Right kidney (tissue), 9 donors: ENCODE measurements around the gene ZNF761.
A peak's percentile ranks its signal among the peaks of the same experiment; 100 is the strongest.
"Not testable (repeated sequence)": the region's sequence is repeated elsewhere in the genome, so short reads cannot be mapped to it uniquely, and the experiment has no call there.

Source experiments
- DNase-seq: peaks from one replicate; pipeline ENCODE4 v3.0.0-alpha.2; 2016
- long read RNA-seq, 8 donors: transcript quantifications; one replicate each; lab custom pipeline, GENCODE V29; 2026

ZNF761 gene
- long read RNA-seq, donor 1, result 0 reads
- long read RNA-seq, donor 2, result 0 reads
- long read RNA-seq, donor 3, result 0 reads
- long read RNA-seq, donor 4, result 0 reads
- long read RNA-seq, donor 5, result 0 reads
- long read RNA-seq, donor 6, result 0 reads
- long read RNA-seq, donor 7, full-length matches to known transcripts, result 1 of 1 reads
- long read RNA-seq, donor 7, partial matches to known transcripts, result 0 of 1 reads
- long read RNA-seq, donor 7, other reads (novel, unspliced or antisense), result 0 of 1 reads
- long read RNA-seq, donor 8, full-length matches to known transcripts, result 1 of 1 reads
- long read RNA-seq, donor 8, partial matches to known transcripts, result 0 of 1 reads
- long read RNA-seq, donor 8, other reads (novel, unspliced or antisense), result 0 of 1 reads

DNA sequence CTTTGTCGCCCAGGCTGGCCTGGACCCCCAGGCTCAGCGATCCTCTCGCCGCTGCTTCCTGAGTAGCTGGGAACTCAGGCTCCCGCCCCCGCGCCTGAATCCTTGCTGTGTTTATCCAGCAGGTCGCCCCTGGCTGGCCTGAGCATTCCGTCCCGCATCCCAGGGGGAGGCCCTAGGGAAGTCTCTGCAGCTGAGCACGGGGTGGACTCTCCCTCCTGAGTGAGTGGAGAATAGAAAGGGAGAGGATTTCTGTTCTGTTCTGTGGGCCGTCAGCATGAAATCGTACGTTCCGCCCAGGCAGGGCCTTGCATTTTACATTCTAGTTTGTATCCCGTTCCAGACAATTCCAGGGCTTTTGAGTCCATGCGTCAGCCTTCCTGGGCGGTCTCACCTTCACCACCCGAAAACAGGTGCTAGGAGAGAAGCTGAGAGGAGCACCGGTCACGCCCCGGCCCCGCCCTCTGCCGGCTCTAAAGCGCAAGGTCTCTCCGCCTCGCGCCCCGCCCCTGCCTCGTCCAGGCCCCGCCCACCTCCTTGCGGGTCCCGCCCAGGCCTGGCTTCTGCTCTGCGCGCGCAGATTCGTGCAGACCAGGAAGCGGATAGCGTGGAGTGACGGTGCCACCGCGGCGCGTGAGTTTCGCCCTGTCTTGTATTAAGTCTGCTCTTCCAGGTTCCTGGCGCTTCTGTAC is at the start of gene ZNF761:
TSS of gene ZNF761 (plus strand) at position 586 of the 689 bp plus-strand sequence. CDS start 15,285 bp downstream, outside the sequence.
- DNase-seq, result peak; percentile 89

GRCh38 chr19:53388168-53388567 is 43.6 kb upstream of the ZNF761 start:
- DNase-seq, result no peak

DNA sequence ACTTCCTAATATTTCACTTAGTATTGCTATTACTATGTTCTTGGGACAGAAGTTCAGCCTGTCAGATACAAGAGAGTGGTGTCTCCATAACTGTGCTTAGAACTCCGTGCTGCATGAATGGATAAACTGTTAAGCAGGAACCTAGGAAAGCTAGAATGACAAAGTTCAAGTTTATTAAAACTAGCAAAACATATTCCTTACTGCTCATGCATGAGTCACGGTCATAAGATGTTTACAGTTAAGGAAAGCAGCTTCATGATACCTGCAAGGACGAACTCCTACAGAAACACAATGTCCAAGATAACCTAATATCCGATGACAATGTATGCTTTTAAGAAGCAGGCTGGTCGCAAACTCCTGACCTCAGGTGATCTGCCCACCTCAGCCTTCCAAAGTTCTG is 42.9 kb upstream of the ZNF761 start:
- no peak for DNase-seq

DNA sequence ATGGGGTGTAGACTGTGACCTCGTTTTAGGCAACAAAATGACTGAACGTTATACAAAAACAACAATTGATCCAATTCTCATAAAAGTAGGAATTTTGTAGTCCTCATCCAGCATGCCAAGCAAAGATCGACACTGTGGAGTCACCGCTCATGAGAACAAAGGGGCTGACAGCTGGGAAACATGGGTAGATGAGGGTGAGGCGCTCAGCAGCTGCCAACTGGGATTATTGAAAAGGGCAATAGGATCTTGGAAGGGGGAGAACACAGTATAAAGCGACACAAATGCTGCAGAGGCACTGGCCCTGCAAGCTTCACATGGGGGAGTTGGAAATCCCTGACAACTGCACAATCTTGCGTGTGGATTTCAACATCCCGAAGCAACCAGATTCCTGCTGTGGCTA is 42.2 kb upstream of the ZNF761 start:
- DNase-seq, result peak; percentile 25

- DNase-seq, result no peak
These were observed 41.8 kb upstream of the ZNF761 start for GRCh38 chr19:53389978-53390377.

DNA sequence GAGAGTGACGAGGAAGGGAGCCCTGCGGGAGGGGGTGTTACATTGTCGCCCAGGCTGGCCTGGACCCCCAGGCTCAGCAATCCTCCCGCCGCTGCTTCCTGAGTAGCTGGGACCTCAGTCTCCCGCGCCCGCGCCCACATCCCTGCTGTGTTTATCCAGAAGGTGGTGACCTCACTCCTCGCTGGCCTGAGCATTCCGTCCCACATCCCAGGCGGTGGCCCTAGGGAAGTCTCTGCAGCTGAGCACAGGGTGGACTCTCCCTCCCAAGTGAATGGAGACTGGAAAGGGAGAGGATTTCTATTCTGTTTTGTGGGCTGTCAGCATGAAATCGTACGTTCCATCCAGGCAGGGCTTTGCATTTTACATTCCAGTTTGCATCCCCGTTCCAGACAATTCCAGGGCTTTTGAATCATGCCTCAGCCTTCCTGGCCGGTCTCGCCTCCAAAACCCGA is 37.2 kb upstream of the ZNF761 start:
- peak; percentile 87 for DNase-seq

GRCh38 chr19:53394974-53395839 is 36.6 kb upstream of the ZNF761 start, which contains the start of gene ZNF765:
TSS of gene ZNF765 (plus strand) at chr19:53395149. CDS start at chr19:53398016, 2,867 bp downstream.
- peak; percentile 83 for DNase-seq

- not testable (repeated sequence) for DNase-seq
These were observed 35.8 kb upstream of the ZNF761 start for GRCh38 chr19:53395840-53396524.

- no peak for DNase-seq
These were observed 35.3 kb upstream of the ZNF761 start for GRCh38 chr19:53396525-53396868.

DNA sequence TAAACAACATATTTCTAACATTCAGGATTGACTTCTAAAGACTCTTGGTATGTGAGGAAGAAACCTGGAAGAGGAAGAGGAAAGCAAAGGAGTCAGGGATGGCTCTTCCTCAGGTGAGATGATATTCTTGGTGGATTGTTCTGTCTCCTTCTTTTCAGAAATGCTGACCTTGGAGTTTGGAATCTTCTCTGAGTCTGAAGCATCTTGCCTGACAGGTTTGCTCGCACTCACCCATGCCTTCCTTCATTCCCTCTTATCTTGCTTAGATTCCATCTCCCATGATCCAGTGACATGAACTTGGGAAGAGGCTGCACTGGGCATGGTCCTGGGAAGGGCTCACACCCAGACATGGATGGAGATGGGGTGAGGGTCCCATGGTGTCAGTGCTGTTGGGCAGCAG is 33.9 kb upstream of the ZNF761 start:
- DNase-seq, result not testable (repeated sequence)

DNA sequence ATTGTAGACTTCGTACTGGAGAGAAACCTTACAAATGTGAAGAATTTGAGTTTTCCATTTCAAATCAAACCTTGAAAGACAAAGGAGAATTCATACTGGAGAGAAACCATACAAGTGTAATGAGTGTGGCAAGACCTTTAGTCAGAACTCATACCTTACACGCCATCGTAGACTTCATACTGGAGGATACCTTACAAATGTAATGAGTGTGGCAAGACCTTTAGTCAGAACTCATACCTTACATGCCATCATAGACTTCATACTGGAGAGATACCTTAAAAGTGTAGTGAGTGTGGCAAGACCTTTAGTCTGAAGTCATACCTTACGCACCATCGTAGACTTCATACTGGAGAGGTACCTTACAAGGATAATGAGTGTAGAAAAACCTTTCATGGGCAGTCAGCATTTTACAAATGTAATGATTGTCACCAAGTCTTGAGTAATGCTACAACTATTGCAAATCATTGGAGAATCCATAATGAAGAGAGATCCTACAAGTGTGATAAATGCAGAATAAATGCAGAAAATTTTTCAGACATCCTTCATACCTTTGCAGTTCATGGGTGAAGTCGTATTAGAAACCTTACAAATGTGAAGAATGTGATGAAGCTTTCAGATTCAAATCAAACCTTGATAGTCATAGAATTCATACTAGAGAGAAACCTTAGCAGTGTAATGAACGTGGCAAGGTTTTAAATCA is 22.1 kb upstream of the ZNF761 start:
- DNase-seq, result no peak

DNA sequence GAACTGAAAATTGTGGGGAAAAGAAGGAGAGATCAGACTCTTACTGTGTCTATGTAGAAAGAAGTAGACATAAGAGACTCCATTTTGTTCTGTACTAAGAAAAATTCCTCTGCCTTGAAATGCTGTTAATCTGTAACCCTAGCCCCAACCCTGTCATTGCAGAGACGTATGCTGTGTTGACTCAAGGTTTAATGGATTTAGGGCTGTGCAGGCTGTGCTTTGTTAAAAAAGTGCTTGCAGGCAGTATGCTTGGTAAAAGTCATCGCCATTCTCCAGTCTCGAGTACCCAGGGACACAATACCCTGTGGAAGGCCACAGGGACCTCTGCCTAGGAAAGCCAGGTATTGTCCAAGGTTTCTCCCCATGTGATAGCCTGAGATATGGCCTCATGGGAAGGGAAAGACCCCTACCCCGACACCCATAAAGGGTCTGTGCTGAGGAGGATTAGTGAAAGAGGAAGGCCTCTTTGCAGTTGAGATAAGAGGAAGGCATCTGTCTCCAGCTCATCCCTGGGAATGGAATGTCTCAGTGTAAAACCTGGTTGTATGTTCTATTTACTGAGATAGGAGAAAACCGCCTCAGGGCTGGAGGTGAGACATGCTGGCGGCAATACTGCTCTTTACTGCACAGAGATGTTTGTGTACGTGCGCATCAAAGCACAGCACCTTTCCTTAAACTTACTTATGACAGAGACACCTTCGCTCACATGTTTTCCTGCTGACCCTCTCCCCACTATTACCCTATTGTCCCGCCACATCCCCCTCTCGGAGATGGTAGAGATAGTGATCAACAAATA is 11.1 kb upstream of the ZNF761 start:
- not testable (repeated sequence) for DNase-seq

GRCh38 chr19:53422551-53422950 is 9.2 kb upstream of the ZNF761 start:
- no peak for DNase-seq

- DNase-seq, result not testable (repeated sequence)
These were observed 8.7 kb upstream of the ZNF761 start for GRCh38 chr19:53423074-53423473.

- peak; percentile 26 for DNase-seq
These were observed 8.1 kb upstream of the ZNF761 start for GRCh38 chr19:53423680-53424079.

DNA sequence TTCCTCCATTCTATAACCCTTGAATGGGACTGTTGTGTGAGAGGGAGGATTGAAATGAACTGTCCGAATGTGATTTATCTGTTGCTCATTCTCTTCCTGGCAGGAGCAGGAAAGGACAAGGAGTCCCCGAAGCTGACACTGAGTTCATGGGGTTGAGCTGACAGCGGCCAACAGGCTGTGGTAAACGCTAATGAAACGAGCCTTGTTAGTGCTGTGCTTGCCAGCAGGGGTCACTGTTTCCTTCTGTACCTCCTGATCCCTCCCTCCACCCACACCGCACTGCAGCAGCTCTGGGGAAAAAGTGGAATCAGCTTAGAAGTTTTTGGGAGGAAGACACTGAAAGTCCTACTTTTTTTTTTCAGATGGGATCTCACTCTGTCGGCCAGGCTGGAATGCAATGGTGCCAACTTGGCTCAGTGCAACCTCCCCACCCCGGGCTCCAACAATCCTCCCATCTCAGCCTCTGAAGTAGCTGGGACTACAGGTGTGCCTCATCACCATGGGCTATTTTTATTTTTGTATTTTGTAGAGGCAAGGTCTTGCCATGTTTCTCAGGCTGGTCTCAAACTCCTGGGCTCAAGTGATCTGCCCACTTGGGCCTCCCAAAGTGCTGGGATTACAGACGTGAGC is 6.7 kb upstream of the ZNF761 start:
- DNase-seq, result peak; percentile 60

GRCh38 chr19:53432088-53432661 is 391 bp downstream of the ZNF761 start:
- DNase-seq, result no peak

- not testable (repeated sequence) for DNase-seq
These were observed 12.0 kb downstream of the ZNF761 start for GRCh38 chr19:53443809-53444208.

- not testable (repeated sequence) for DNase-seq
These were observed 15.4 kb downstream of the ZNF761 start for GRCh38 chr19:53447196-53447595.

DNA sequence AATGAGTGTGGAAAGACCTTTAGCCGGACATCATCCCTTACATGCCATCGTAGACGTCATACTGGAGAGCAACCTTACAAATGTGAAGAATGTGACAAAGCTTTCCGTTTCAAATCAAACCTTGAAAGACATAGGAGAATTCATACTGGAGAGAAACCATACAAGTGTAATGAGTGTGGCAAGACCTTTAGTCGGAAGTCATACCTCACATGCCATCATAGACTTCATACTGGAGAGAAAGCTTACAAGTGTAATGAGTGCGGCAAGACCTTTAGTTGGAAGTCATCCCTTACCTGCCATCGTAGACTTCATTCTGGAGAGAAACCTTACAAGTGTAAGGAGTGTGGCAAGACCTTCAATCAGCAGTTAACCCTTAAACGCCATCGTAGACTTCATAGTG is 24.0 kb downstream of the ZNF761 start:
- no peak for DNase-seq
